ENCODE results near the gene GRM2.

GRM2 gene

GRCh38 chr3:51675201-51675611 lies 31.7 kb upstream of the GRM2 start:
- no peak for TF ChIP-seq CTCF (IDR thresholded peaks at IDR 0.05; ENCODE audit: control insufficient read depth, extremely low read depth, insufficient read depth)
- no peak overlapping the region for H3K4me3 ChIP-seq (ENCODE audit: low read depth, low read length)
- DNase-seq (ENCODE audit: low read depth) = no peak

GRCh38 chr3:51676102-51676640 lies 30.7 kb upstream of the GRM2 start:
- H3K4me3 ChIP-seq (ENCODE audit: low read depth, low read length) = no peak overlapping the region
- no peak for TF ChIP-seq CTCF (IDR thresholded peaks at IDR 0.05; ENCODE audit: control insufficient read depth, extremely low read depth, insufficient read depth)
- no peak for DNase-seq (ENCODE audit: low read depth)

GRCh38 chr3:51677358-51677757 lies 29.5 kb upstream of the GRM2 start:
- TF ChIP-seq CTCF (IDR thresholded peaks at IDR 0.05; ENCODE audit: control insufficient read depth, extremely low read depth, insufficient read depth) = no peak
- H3K4me3 ChIP-seq (ENCODE audit: low read depth, low read length) = no peak overlapping the region
- no peak for DNase-seq (ENCODE audit: low read depth)

GRCh38 chr3:51678186-51678585 lies 28.7 kb upstream of the GRM2 start:
- no peak for TF ChIP-seq CTCF (IDR thresholded peaks at IDR 0.05; ENCODE audit: control insufficient read depth, extremely low read depth, insufficient read depth)
- no peak for DNase-seq (ENCODE audit: low read depth)
- H3K4me3 ChIP-seq (ENCODE audit: low read depth, low read length) = no peak overlapping the region

GRCh38 chr3:51678641-51679040 lies 28.2 kb upstream of the GRM2 start:
- TF ChIP-seq CTCF (IDR thresholded peaks at IDR 0.05; ENCODE audit: control insufficient read depth, extremely low read depth, insufficient read depth) = no peak
- no peak overlapping the region for H3K4me3 ChIP-seq (ENCODE audit: low read depth, low read length)
- DNase-seq (ENCODE audit: low read depth) = no peak

- TF ChIP-seq CTCF (IDR thresholded peaks at IDR 0.05; ENCODE audit: control insufficient read depth, extremely low read depth, insufficient read depth) = no peak
- DNase-seq (ENCODE audit: low read depth) = no peak
- no peak overlapping the region for H3K4me3 ChIP-seq (ENCODE audit: low read depth, low read length)
Observed at GRCh38 chr3:51679318-51679717, 27.6 kb upstream of the GRM2 start.

- TF ChIP-seq CTCF (IDR thresholded peaks at IDR 0.05; ENCODE audit: control insufficient read depth, extremely low read depth, insufficient read depth) = no peak
- no peak overlapping the region for H3K4me3 ChIP-seq (ENCODE audit: low read depth, low read length)
- DNase-seq (ENCODE audit: low read depth) = no peak
Observed at GRCh38 chr3:51679777-51680176, 27.1 kb upstream of the GRM2 start.
